Measurements from ENCODE around the gene IL4R. TPM values are rescaled to one million over a fixed set of nuclear protein-coding genes. Genes with fewer than 3 reads are reported as not detected.

IL4R gene
- total and polyA plus RNA-seq, 2 of the 13 experiments (the other 11 are each of a cell fraction or from before 2014, with no cell fraction given) = 15.9 to 49.6 TPM

GRCh38 chr16:27404163-27404823 is 90.5 kb downstream of the IL4R start:
- in situ Hi-C loops (cut with HindIII; ENCODE audit: extremely low pct_ligation_motif_present, low pct_unique_long_range_greater_than_20kb) (no loop called here), intact Hi-C loops (cut with micrococcal nuclease; ENCODE audit: unreplicated experiment) (no loop called here)
- Histone ChIP-seq H3K9me3 (ENCODE audit: low read length) (0 out of 2 replicates have a peak, but pooled peaks cover under 1% of the 10 kb centered on the region), H3K27me3 (ENCODE audit: control insufficient read depth in 1 of 2, insufficient read depth in 2 of 2, low read length in 2 of 2) (peaks cover 15 to 55% of the 10 kb centered on the region in 2 experiments), H3K9ac (ENCODE audit: insufficient read depth, low read depth, low read length) (no peak overlapping the region), H3K4me2 (ENCODE audit: low read depth, low read length) (no peak overlapping the region), H3K4me3 (replicated peaks in 1 of 3; ENCODE audit: insufficient read depth in 1 of 3, low read depth in 2 of 3, low read length in 3 of 3) (no peak overlapping the region), H3K36me3 (replicated peaks in 1 of 2; ENCODE audit: control insufficient read depth in 1 of 2, insufficient read depth in 2 of 2, low read length in 2 of 2) (no peaks in the 10 kb centered on the region), H3K27ac (ENCODE audit: extremely low read length, insufficient read depth, low read length) (no peak overlapping the region), H3K79me2 (ENCODE audit: insufficient read depth, low read length) (no peaks in the 10 kb centered on the region), H2AFZ (ENCODE audit: low read length) (no peak overlapping the region), H4K20me1 (ENCODE audit: insufficient read depth, low read length) (no peaks in the 10 kb centered on the region), H3K4me1 (ENCODE audit: insufficient read depth, low read length) (peaks cover 34% of the 10 kb centered on the region)
- CTCF ChIA-PET (ENCODE audit: low intra/inter-chr PET ratio, low total read pairs) = no interaction called here
- ATAC-seq (no peak), DNase-seq (ENCODE audit: low spot score) (no peak), FAIRE-seq (no peak)
- POLR2A ChIA-PET = no interaction called here
- TF ChIP-seq ZBTB37 (CRISPR knock-in tag; IDR thresholded peaks at IDR 0.05) = no peak
- TF ChIP-seq ZNF562 (CRISPR knock-in tag; IDR thresholded peaks at IDR 0.05; ENCODE audit: borderline replicate concordance) = no peak
- no peak for TF ChIP-seq ZNF251 (CRISPR knock-in tag; IDR thresholded peaks at IDR 0.05)
- no peak for TF ChIP-seq ARHGAP35 (CRISPR knock-in tag; IDR thresholded peaks at IDR 0.05; ENCODE audit: borderline replicate concordance)
- TF ChIP-seq BHLHE40 (IDR thresholded peaks at IDR 0.05; ENCODE audit: low read length) = no peak
- no peak for TF ChIP-seq KLF15 (CRISPR knock-in tag; IDR thresholded peaks at IDR 0.05; ENCODE audit: borderline replicate concordance)
- TF ChIP-seq ZNF687 (CRISPR knock-in tag; IDR thresholded peaks at IDR 0.05) = no peak
- WGBS (ENCODE audit: low lambda C conversion rate) = 51% methylated on average over 8 of the region's 10 CpGs
- no TSS peak for BruUV-seq (replicated peaks)

Measured in HepG2 (cell line).